ENCODE results near the gene DPH1.

GRCh38 chr17:2055292-2056205, 25.6 kb downstream of the DPH1 start:
- TF ChIP-seq CTCF (IDR thresholded peaks at IDR 0.05) (no peak), POLR2A (IDR thresholded peaks at IDR 0.05) (no peak)

All from thyroid gland (tissue), 4 donors.